ENCODE measurements around the gene SGCD.

- no peak for TF ChIP-seq POLR2A (IDR thresholded peaks at IDR 0.05)
- TF ChIP-seq CTCF (IDR thresholded peaks at IDR 0.05) = no peak
Measured at GRCh38 chr5:156388233-156388632, 61.3 kb downstream of the SGCD start.
